Right forelimb (tissue), 1 donor: ENCODE data around the gene DDX10.
"Not testable (repeated sequence)": the region's sequence is repeated elsewhere in the genome, so short reads cannot be mapped to it uniquely, and the experiment has no call there.

Source experiments
- DNase-seq: peaks from one replicate; pipeline ENCODE4 v3.0.0-alpha.2; 2018

Gene DDX10

DNA sequence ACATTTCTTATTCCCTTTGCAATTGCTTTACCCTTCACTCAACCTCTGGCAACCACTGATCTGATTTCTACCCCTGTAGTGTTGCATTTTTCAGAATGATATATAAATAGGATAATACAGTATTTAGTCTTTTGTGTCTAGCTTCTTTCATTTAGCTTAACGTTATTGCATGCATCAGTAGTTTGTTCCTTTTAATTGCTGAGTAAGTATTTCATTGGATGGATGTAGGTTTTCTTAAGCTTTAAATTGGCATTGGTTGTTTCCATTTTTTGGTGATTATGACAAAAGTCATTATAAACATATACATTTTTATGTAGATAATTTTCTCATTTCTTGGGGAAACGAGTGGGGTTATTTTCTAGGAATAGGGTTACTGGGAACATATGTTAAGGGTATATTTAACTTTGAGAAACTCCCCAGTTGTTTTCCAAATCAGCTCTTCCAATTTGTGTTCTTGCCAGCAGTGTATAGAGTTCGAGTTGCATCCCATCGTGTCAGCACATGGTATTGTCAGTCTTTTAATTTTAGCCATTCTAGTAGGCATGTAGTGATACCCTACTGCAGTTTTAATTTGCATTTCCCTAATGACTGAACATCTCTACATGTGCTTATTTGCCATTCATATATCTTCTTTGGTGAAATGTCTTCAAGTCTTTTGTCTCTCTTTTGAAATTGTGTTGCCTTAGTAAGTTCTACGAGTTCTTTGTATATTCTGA lies 60.3 kb downstream of the DDX10 start:
- DNase-seq, result no peak

DNA sequence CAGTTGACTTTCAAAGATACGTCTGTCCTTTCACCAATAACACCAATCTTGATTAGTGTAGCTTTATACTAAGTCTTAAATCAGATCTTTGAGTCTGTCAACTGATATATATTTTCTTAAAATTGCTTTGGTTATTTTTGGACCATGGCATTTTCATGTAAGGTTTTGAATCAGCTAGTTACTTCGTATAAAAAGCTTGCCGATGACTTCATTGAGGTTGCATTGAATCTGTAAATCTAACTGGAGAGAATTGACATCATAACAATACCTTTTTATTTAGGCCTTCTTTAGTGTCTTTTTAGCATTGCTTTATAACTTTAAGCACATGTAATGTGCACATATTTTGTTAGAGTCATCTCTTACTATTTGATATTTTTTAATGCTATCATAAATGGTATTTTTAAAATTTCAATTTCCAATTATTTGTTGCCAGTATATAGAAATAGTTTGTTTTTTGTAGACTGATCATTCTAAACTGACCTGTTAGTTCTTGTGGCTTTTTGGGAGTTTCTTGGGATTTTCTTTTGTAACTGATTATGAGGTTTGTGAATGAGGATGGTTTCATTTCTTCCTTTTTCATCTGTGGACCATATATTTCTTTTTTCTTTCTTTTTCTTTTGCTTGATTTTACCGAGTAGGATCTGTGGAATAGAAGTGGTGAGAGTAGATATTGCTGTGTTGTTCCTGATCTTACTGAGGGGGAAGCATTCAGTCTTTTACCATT lies 61.4 kb downstream of the DDX10 start:
- DNase-seq, result no peak

DNA sequence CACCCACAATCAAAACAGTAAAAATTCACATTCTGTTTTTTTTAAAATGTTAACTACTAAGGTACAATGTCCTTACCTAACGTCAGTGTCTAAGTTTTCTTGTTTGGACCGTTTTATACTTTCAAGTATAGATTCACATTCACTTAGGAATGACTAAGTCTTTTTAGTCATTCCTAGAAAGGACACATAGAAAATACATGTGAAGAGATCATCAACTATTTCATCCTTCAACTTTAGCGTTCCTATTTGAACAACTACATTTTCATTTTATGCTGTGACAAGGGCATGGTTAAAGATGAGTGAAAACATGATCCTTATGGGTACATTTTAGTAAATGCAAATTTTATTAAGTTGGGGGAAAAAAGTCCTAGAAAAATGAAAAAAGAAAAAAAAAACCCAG lies 62.8 kb downstream of the DDX10 start:
- no peak for DNase-seq

DNA sequence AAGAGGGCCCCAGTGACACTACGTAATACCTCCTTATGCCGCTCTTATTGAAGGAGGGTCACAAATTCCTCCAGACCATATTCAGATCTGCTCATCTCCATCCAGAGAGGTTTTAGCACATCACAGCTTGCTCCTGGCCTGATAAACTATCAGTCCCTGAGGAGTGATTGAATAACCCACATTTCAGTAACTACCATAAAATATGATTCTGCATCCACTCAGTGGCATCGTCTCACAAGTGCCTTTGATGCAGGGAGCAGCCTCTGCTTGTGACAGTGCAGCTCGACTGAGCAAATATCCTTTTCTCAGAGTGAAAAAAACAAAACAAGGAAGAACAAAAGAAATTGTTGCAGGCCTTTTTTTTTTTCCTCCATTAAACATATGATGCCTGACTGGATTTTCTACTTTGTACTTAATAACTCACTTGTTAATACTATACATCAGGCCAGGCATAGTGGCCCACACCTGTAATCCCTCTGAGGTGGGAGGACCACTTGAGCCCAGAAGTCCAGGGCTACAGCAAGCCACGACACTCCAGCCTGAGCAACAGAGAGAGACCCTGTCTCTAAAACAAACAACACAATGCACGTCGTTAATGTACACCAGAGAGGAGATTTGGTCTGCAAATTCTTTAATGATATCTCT lies 64.5 kb downstream of the DDX10 start:
- DNase-seq, result no peak

DNA sequence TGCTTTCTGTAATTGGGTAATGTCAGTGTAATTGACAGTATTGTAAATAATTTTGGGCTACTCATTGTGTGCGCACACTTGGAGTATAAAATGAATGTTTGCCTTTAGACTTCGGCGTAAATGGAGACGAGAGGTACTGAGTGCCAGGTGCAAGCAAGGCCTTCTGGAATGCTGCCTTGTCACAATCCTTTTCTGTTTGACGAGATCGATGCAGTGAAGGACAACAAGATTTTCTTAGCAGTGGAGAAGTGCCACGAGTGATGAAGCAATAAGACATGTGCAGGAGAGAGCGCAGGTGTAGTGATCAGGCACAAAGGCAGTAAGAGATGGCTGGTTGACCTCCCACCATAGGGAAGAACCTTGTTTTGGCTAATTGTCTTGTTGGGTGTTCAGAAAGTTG lies 67.5 kb downstream of the DDX10 start:
- DNase-seq, result no peak

DNA sequence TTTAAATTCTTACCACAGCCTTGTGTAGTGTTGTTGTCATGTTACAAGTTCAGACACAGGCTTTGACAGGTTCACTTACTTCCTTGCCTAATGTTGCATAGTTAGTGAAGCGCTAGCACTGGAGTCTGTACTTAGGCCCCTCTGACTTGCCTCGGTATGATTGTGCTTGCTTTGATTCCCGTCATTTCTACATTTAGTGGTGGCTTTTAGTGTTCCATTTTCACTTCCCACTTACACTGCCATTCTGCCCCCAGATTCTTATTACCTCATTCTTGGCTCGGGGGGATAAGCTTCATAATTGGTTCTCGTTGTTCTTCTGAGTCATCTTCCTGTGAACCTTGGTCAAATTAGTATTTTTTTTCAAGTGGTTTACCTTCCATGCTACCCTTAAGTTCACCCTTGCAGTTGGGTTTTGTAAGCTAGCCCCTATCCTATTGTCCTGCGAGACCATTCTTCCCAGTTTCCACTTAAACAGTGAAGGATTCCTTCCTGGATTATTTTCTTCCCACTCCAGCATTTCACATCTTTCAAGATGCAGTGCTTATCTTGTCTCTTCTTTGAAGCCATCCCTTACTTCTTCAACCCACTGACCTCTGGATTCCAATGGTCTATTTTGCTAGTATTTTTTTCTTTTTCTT lies 68.7 kb downstream of the DDX10 start:
- no peak for DNase-seq

DNA sequence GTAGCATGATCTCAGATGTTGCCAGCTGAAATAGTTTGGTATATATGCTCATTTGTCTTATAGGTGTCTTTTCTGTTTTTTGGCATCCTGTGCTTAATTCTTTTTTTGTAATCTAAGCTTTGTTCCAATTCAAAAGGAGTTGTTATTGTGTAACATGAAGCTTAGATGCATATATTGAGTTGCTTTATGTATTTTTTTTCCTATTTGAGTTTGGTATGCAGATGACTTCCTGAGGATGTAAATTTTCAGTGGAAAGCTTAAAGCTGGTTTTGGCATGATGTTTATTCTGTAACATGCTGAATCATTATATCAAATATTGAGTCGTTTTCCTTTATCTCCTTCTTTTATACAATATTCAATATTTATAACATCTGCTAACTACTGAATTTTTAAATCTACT lies 69.4 kb downstream of the DDX10 start:
- DNase-seq, result no peak

DNA sequence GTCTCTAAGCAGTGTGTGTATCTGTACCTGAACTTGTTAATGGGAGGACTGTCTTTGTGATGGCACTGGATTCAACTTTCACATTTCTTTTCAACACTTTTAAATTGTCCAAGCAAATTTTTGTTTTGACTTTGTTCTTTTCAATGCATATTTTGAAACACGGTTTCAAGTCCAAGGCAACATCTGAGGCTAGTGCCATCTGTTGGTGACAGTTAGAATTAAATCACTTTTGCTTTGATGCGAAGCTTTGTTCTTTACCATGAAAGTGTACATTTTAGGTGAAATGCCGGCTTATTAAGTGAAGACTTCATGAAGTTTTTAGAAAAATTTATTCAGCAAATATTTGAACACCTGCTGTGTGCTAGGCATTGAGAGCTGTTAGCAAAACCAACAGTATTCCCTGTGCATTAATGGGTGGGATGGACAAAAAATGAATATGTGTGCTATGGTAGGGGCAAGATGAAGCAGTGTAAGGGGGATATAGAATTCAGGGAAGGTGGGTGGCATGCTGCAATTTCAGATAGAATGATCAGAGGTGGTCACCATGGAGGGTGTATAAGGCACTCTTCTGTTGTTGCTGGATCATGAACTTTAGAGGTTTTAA lies 70.2 kb downstream of the DDX10 start:
- no peak for DNase-seq

DNA sequence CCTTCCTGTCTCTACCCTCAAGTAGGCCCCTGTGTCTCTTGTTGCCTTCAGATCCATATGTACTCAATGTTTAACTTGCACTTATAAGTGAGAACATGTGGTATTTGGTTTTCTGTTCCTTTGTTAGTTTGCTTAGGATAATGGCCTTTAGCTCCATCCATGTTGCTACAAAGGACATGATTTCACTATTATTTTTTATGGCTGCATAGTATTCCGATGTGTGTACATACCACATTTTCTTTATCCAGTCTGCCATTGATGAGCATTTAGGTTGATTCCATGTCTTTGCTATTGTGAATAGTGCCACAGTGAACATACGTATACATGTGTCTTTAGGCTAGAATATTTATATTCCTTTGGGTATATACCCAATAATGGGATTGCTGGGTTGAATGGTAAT lies 75.3 kb downstream of the DDX10 start:
- not testable (repeated sequence) for DNase-seq

DNA sequence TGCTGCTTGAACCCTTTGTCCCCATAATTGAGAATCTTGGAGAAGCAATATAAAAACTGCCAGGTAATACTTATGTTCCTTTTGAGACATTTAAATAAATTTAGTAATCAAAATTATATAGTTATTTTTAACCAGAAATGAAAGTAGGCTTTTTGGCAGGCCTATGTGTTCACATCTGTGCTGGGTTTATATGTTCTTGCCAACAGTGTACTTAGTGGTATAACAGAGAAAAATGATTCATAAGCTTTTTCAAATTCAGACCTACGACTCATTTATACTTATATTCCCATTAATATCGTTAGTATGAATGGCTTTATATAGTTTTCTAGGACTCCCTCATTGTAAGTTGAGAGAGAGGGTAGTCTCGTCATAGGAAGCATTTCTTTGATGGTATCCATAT lies 79.0 kb downstream of the DDX10 start:
- no peak for DNase-seq

DNA sequence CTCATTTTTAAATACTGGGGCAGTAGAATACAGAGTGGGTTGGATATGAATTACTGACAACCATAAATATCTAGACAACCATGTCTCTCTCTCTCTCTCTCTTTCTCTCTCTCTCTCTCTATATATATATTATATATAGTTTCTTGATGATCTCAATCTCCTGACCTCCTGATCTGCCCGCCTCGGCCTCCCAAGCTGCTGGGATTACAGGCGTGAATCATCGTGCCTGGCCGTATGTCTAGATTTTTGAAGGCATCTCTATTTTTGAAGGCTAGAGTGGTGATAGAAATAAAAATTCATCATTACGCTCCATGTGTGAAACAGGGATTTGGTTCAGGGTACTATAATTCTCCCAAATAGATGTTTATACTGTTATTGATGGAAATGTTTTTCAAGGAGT lies 84.1 kb downstream of the DDX10 start:
- no peak for DNase-seq

DNA sequence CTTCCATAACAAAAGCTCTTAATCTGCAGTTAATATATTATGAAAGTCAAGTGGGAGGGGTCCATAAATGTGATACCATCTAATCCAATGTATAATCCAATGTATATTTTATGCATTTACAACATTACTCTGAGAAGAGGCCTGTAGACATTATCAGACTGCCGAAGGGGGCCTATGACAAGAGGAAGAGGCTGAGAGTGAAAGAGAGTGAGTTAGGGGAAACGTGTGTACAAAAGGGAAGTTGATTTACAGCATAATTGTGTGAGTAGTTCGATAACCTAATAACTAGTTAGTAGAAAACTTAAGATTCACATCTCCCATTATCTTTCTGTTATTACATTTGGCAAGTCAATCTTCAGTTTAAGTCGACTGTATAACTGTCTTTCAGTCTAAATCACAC lies 86.6 kb downstream of the DDX10 start:
- no peak for DNase-seq

DNA sequence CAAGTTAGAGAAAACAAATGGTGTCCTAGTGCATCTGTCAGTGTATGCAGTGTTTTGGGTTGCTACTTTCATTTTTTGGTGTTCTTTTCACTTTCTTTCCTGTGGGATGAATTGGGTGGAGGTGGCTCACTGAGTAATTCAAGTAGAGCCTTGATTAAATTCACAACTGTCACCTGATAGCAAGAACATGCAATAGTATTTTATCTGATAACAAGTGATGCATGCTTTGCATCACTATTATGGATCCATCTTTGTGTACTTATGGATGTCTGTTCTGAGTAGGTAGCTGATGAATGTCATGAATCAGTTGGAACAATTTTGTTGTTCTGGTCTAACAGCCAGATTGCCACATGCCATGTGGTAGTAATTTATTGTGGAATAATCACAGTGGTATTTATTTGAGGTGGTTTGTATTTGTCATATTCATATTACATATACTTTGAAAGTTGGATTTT lies 87.5 kb downstream of the DDX10 start:
- no peak for DNase-seq

DNA sequence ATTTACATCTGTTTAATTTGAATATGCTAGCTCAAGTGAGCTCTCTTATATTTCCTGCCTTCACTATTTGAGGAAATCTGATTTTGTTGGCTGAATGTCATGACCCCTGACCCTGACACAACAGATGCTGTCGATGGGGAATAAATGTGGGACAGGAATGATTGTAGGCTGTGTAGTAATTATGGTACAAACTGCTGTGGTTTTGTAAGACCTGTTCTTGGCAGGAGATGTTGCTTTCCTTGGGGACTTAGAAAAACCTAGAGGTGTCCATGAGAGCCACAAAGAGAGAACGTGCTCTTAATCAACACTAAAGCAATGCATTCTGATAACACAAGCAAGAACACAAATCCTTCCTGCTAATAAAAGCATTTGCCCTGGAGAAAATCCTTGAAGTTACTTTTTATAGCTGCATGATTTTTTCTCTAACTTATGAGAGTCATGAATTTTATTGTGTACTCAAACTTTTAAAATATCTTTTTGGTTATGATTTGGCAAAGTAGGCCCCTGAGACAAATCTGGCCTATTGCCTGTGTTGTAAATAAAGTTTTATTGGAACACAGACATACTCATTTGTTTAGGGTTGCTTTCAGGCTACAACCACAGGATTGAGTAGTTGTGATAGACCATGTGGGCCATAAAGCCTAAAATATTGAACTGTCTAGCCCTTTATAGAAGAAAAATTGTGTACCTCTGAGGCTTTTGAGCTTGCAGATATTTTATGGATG lies 90.2 kb downstream of the DDX10 start:
- peak; percentile 60 for DNase-seq

DNA sequence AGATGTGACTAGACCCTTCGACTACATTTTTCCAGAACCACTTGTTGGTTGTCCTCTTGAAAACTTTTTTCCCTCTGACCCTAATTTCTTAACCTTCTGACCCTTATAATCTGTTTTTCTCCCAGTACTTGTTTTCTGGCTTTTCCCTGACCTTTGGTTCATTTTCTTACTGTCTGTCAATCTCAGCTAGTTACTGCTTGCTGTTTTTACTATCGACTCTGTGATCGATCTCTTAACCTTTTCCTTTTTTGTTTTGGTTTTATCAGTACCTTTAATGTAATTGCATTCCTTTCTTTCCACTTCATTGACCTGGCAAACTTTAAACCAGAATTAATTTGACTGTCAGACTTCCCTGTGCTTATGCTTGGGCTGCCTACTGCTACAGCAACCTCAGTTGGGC lies 92.8 kb downstream of the DDX10 start:
- DNase-seq, result no peak

DNA sequence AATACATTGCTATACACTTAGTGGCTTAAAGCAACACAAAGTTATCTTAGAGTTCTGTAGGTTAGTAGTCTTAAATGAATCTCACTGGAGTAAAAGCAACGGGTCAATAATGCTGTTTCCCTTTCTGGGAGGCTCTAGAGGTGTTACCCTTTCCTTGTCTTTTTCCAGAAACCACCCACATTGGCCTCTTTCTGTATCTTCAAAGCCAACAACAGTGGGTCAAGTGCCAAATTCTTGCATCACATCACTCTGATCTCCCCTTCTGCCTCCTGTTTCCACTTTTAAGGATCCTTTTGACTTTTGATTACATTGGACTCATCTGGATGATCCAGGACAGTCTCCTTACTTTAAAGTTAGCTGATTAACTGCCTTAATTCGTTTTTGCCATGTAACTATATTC lies 93.6 kb downstream of the DDX10 start:
- DNase-seq, result no peak

DNA sequence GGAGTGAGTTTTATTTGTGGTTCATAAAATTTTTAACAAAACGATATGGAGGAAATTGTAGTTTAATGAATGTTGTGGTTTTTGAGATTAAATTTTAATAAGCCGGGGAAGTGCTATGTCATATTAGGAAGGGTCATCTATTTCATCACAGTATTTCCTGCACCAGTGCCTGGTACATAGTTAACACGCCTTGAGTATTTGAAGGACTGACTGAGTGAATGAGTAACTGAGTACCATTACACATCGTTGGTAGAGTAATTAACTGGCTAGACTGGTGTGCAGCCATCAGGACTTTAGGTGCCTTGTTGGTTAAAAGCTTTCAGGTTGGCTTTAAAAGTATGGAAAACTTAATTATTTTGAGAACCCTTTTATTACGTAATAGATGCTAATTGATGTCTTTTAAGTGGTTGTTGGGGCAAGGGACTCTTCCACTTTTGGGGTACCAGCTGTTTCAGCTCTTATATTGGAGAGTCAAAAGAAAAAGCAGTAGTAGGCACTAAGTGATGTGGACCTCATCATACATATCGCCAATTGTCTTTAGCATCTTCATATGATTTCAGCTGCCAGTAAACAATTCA lies 101.8 kb downstream of the DDX10 start:
- no peak for DNase-seq

DNA sequence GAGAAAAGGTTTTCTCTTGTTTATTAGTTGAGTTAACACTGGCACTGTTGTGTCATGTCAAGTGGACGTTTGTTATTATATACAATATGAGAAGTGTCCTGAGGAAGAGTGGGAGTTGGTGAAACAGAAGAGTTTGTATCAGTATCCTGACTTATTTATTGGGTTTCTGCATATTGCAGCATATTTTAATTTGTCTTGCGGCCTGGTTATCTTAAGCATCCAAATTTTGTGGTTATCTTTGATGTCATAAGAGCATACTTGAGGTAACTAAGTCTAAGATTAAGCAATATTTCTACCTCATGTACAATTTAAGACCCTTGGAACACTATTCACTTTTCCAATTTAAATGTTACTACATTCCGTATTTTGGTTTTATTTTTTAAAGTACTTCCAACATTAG lies 103.5 kb downstream of the DDX10 start:
- DNase-seq, result no peak

DNA sequence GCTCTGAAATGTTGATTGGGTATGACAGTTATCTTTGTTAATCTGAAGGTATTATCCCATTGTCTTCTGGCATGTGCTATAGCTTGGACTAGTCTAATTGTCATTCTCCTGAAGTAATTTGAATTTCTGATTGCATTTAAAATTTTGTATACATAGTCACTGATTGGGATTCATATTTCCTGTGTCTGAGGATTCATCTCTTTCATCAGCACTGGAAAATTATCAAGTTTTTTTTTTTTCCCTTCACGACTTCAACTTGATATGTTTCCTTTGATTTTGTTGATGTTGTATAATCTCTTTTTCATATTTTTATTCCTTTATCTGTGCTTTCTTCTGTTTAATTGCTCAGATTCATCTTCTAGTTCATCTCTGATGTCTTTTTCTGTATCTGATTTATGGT lies 104.1 kb downstream of the DDX10 start:
- DNase-seq, result no peak

DNA sequence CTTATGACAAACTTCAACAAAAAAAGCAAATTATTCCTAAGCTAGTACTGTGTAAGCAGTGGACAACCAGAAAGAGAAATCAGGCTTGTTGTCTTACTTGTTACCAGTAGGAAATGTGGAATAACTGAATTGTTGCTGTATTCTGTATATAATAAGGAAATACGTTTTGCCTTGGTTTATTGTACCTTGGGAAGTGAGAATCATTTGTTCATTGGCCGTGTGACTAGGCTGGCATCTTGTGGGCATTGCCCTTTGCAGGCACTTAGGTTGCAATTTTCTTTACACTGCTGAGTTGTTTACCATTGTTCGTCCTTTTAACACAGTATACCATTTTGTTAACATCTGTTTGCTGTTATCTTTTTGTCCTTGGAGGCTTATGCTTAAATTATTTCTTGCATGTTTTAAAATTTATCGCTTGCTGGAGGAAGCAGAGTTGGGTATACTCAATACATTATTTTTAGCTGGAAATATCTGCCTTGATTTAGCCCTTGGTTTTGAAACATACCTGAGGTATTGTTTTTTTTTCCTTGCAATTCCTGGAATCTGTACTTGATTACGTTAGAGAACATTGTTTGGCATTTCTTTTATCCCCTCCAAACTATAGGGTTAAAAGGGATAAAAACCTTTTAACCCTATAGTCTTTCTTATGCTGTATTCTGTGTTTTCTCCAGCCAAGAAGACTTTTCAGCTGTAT lies 109.3 kb downstream of the DDX10 start:
- DNase-seq, result no peak

DNA sequence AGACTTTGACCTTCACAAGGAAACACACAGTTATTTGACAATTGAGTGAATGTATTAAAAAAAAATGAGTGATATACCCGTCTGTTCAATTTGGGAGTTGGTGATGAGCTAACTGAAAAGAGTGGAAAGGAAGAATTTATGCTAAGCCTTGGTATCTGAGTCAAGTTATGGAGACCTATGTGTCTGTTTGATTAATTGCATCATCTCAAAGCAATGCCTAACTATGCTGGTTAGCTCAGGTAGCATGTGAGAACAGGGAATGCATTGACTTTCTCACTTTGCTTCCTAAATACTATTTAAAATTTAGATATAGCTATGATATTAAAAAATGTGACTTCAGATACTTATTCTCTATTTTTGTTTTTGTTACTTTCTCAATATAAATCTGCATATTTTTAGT lies 110.5 kb downstream of the DDX10 start:
- no peak for DNase-seq

DNA sequence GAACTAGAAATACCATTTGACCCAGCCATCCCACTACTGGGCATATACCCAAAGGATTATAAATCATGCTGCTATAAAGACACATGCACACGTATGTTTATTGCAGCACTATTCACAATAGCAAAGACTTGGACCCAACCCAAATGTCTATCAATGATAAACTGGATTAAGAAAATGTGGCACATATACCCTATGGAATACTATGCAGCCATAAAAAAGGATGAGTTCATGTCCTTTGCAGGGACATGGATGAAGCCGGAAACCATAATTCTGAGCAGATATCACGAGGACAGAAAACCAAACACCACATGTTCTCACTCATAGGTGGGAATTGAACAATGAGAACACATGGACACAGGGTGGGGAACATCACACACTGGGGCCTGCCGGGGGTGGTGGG lies 114.3 kb downstream of the DDX10 start:
- not testable (repeated sequence) for DNase-seq
